ENCODE measurements around the gene LRRC28. TPM values are rescaled to one million over a fixed set of nuclear protein-coding genes. Genes with fewer than 3 reads are reported as not detected.
A peak's percentile ranks its signal among the peaks of the same experiment; 100 is the strongest.

The LRRC28 gene
- total and polyA plus RNA-seq, 10 of the 15 experiments (the other 5 are each of a cell fraction or from before 2014, with no cell fraction given): 21.3 to 54.9 (median 27.7) TPM

DNA sequence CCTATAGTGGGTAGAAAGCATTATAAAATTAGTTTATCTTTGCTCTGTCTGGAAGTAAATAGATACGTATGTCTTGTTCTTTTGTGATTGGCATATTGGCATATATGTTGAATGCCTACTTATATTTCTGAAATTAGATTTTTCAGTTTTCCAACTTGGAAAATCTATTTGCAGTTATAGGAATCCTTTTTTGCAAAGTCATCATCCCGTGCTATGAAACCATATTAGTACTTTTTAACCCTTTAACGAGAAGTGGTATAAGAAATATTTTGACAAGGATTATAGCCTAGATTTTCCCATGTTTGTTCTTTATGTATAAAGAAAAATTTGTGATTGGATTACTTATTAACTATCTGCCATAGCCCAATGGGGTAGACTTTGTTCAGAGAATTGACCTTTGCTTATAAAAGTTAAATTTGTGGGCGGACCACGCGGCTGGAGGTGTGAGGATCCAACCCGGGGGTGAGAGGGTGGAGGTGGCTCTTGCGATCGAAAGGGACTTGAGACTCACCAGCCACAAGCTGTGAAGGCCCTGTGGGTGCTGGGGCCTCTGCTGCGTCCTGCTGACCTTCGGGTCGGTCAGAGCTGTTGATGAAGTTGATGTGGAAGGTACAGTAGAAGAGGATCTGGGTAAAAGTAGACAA is 5.9 kb downstream of the LRRC28 start:
- 100% methylated on average over 12 of the region's 12 CpGs for WGBS (ENCODE audit: insufficient coverage, insufficient replicate concordance, low lambda C conversion rate, missing lambda C conversion rate)
- DNase-seq (ENCODE audit: low read depth, low spot score) (no peak), ATAC-seq (no peak), FAIRE-seq (no peak)
- in situ Hi-C loops (cut with MboI): loop anchor here (25.0 kb wide), 1 partner anchor 1355 kb away; the partner anchor contains the start of genes ASB7 and LINS1
- Histone ChIP-seq H3K27ac (ENCODE audit: control insufficient read depth, insufficient read depth) (no peak overlapping the region), H2AFZ (ENCODE audit: control insufficient read depth, low read depth, low read length) (no peak overlapping the region), H3K9ac (ENCODE audit: control insufficient read depth, insufficient read depth, low read length) (no peak overlapping the region), H3K4me3 (no peak overlapping the region), H3K79me2 (ENCODE audit: control insufficient read depth, insufficient read depth, low read length) (peaks cover 8% of the 10 kb centered on the region), H3K4me1 (ENCODE audit: control insufficient read depth, insufficient read depth, low read length) (peaks cover 10% of the 10 kb centered on the region), H3K27me3 (replicated peaks in 1 of 2; ENCODE audit: control insufficient read depth in 2 of 2, insufficient read depth in 2 of 2, low read length in 1 of 2) (no peaks in the 10 kb centered on the region), H4K20me1 (ENCODE audit: control insufficient read depth, insufficient read depth) (no peaks in the 10 kb centered on the region), H3K9me3 (replicated peaks; ENCODE audit: control insufficient read depth, insufficient read depth, low read length) (no peaks in the 10 kb centered on the region), H3K36me3 (ENCODE audit: control insufficient read depth in 2 of 2, insufficient read depth in 2 of 2, low read length in 1 of 2) (no peaks in the 10 kb centered on the region), H3K4me2 (ENCODE audit: control insufficient read depth, insufficient read depth) (no peak overlapping the region)
- CTCF ChIA-PET: interaction anchor here (0.8 kb wide), 1 partner anchor 447 kb away, joined by 3 read pairs; no protein-coding TSS in a partner anchor
- no TSS peak for BruUV-seq (replicated peaks)
- SMC1A ChIA-PET (ENCODE audit: uncharacterized antibody, unreplicated experiment): interaction anchor here (1.2 kb wide), 1 partner anchor 30 kb away, joined by 4 read pairs; no protein-coding TSS in a partner anchor
- TF ChIP-seq MAX (IDR thresholded peaks at IDR 0.05; ENCODE audit: low read depth, low read length) (no peak), CBX3 (IDR thresholded peaks at IDR 0.05; ENCODE audit: borderline replicate concordance, low read depth) (no peak), NFIC (IDR thresholded peaks at IDR 0.05; ENCODE audit: low read depth, low read length) (no peak)
- intact Hi-C loops (cut with micrococcal nuclease; ENCODE audit: unreplicated experiment): no loop called here
- POLR2A ChIA-PET: no interaction called here
- RAD21 ChIA-PET (ENCODE audit: unreplicated experiment): interaction anchor here (1.0 kb wide), 1 partner anchor 15 kb away, joined by 4 read pairs; no protein-coding TSS in a partner anchor

DNA sequence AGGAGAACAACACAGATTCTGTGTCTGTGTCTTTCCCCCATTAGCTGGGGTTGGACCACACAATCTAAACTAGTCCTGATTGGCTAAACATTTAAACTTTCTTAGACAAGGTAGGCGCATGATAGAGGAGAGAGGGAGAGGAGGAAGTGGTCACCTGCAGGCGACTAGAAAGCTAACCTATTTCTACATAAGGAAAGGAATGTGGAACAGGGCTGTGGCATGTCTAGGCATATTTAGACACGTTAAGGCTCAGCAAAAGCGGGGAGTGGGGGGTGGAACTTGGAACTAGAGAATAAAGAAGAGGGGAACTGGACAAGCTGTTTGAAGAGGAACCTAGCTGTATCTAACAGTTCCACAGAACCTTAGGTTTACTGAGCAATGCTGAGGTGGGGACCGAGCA is 12.8 kb downstream of the LRRC28 start:
- Histone ChIP-seq H2AFZ (ENCODE audit: control insufficient read depth, low read depth, low read length) (no peak overlapping the region), H3K4me1 (ENCODE audit: control insufficient read depth, insufficient read depth, low read length) (no peaks in the 10 kb centered on the region), H3K9me3 (replicated peaks; ENCODE audit: control insufficient read depth, insufficient read depth, low read length) (no peaks in the 10 kb centered on the region; the same call in 2 of the 3 replicates), H3K36me3 (ENCODE audit: control insufficient read depth in 2 of 2, insufficient read depth in 2 of 2, low read length in 1 of 2) (no peaks in the 10 kb centered on the region), H3K9ac (ENCODE audit: control insufficient read depth, insufficient read depth, low read length) (no peak overlapping the region), H3K79me2 (ENCODE audit: control insufficient read depth, insufficient read depth, low read length) (no peaks in the 10 kb centered on the region), H3K27ac (ENCODE audit: control insufficient read depth, insufficient read depth) (no peak overlapping the region), H3K4me2 (ENCODE audit: control insufficient read depth, insufficient read depth) (no peak overlapping the region), H4K20me1 (ENCODE audit: control insufficient read depth, insufficient read depth) (no peaks in the 10 kb centered on the region), H3K27me3 (replicated peaks in 1 of 2; ENCODE audit: control insufficient read depth in 2 of 2, insufficient read depth in 2 of 2, low read length in 1 of 2) (no peaks in the 10 kb centered on the region), H3K4me3 (no peak overlapping the region)
- intact Hi-C loops (cut with micrococcal nuclease; ENCODE audit: unreplicated experiment) (no loop called here), in situ Hi-C loops (cut with MboI) (loop anchor here (10.0 to 25.0 kb wide), 2 partner anchors 651 to 1348 kb away; partner anchors contain the start of genes ASB7 and LINS1)
- 74% methylated on average over 5 of the region's 5 CpGs for WGBS (ENCODE audit: insufficient coverage, insufficient replicate concordance, low lambda C conversion rate, missing lambda C conversion rate)
- ATAC-seq (no peak), FAIRE-seq (peak; percentile 54), DNase-seq (ENCODE audit: low read depth, low spot score) (no peak)
- CTCF ChIA-PET: interaction anchor here (0.9 to 3.5 kb wide), 3 partner anchors 8 to 107 kb away, joined by 4 to 37 read pairs (median 5); no protein-coding TSS in a partner anchor
- BruUV-seq (replicated peaks): no TSS peak
- POLR2A ChIA-PET: interaction anchor here (1.5 to 1.7 kb wide), 2 partner anchors 9 to 13 kb away, joined by 3 to 6 read pairs; partner anchors contain the start of gene LRRC28
- SMC1A ChIA-PET (ENCODE audit: uncharacterized antibody, unreplicated experiment): interaction anchor here (0.5 to 5.1 kb wide), 4 partner anchors 10 to 477 kb away, joined by 4 to 30 read pairs (median 8); no protein-coding TSS in a partner anchor
- RAD21 ChIA-PET (ENCODE audit: unreplicated experiment): interaction anchor here (1.0 to 2.2 kb wide), 4 partner anchors 9 to 469 kb away, joined by 3 to 9 read pairs (median 4); partner anchors contain the start of gene LYSMD4
- TF ChIP-seq, protein P1, sequence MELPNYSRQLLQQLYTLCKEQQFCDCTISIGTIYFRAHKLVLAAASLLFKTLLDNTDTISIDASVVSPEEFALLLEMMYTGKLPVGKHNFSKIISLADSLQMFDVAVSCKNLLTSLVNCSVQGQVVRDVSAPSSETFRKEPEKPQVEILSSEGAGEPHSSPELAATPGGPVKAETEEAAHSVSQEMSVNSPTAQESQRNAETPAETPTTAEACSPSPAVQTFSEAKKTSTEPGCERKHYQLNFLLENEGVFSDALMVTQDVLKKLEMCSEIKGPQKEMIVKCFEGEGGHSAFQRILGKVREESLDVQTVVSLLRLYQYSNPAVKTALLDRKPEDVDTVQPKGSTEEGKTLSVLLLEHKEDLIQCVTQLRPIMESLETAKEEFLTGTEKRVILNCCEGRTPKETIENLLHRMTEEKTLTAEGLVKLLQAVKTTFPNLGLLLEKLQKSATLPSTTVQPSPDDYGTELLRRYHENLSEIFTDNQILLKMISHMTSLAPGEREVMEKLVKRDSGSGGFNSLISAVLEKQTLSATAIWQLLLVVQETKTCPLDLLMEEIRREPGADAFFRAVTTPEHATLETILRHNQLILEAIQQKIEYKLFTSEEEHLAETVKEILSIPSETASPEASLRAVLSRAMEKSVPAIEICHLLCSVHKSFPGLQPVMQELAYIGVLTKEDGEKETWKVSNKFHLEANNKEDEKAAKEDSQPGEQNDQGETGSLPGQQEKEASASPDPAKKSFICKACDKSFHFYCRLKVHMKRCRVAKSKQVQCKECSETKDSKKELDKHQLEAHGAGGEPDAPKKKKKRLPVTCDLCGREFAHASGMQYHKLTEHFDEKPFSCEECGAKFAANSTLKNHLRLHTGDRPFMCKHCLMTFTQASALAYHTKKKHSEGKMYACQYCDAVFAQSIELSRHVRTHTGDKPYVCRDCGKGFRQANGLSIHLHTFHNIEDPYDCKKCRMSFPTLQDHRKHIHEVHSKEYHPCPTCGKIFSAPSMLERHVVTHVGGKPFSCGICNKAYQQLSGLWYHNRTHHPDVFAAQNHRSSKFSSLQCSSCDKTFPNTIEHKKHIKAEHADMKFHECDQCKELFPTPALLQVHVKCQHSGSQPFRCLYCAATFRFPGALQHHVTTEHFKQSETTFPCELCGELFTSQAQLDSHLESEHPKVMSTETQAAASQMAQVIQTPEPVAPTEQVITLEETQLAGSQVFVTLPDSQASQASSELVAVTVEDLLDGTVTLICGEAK (IDR thresholded peaks at IDR 0.05; ENCODE audit: borderline replicate concordance): no peak
- no peak for TF ChIP-seq MLLT1 (IDR thresholded peaks at IDR 0.05)
- no peak for TF ChIP-seq NR2C1 (IDR thresholded peaks at IDR 0.05)
- no peak for TF ChIP-seq DPF2 (IDR thresholded peaks at IDR 0.05)
